ENCODE measurements around the gene NTRK3.
"Not testable (repeated sequence)": the region's sequence is repeated elsewhere in the genome, so short reads cannot be mapped to it uniquely, and the experiment has no call there.

NTRK3 gene

GRCh38 chr15:87863152-87863551, 393.4 kb downstream of the NTRK3 start:
- DNase-seq: no peak

GRCh38 chr15:87860743-87861142, 395.8 kb downstream of the NTRK3 start:
- DNase-seq: no peak

GRCh38 chr15:87858651-87859050, 397.9 kb downstream of the NTRK3 start:
- DNase-seq: no peak

GRCh38 chr15:87851497-87851896, 405.0 kb downstream of the NTRK3 start:
- no peak for DNase-seq

GRCh38 chr15:87850916-87851315, 405.6 kb downstream of the NTRK3 start:
- DNase-seq: no peak

GRCh38 chr15:87849181-87849580, 407.4 kb downstream of the NTRK3 start:
- no peak for DNase-seq

- no peak for DNase-seq
Measured at GRCh38 chr15:87848012-87848411, 408.5 kb downstream of the NTRK3 start.

- no peak for DNase-seq
Measured at GRCh38 chr15:87846746-87847145, 409.8 kb downstream of the NTRK3 start.

GRCh38 chr15:87843312-87843711, 413.2 kb downstream of the NTRK3 start:
- DNase-seq: no peak

- DNase-seq: no peak
Measured at GRCh38 chr15:87841426-87841998, 415.0 kb downstream of the NTRK3 start.

- not testable (repeated sequence) for DNase-seq
Measured at GRCh38 chr15:87835830-87836229, 420.7 kb downstream of the NTRK3 start.

GRCh38 chr15:87833333-87833732, 423.2 kb downstream of the NTRK3 start:
- DNase-seq: not testable (repeated sequence)

GRCh38 chr15:87829332-87830050, 427.0 kb downstream of the NTRK3 start:
- DNase-seq: no peak

- no peak for DNase-seq
Measured at GRCh38 chr15:87828608-87829007, 427.9 kb downstream of the NTRK3 start.

- no peak for DNase-seq
Measured at GRCh38 chr15:87827131-87827530, 429.4 kb downstream of the NTRK3 start.

- DNase-seq: no peak
Measured at GRCh38 chr15:87826119-87826747, 430.3 kb downstream of the NTRK3 start.

GRCh38 chr15:87818756-87819155, 437.8 kb downstream of the NTRK3 start:
- DNase-seq: no peak

- no peak for DNase-seq
Measured at GRCh38 chr15:87817553-87817952, 439.0 kb downstream of the NTRK3 start.

- no peak for DNase-seq
Measured at GRCh38 chr15:87816811-87817210, 439.7 kb downstream of the NTRK3 start.

- no peak for DNase-seq
Measured at GRCh38 chr15:87816016-87816415, 440.5 kb downstream of the NTRK3 start.

Measured in SHP77 treated with DMSO at 0.1 percent for 48 hours (cell line).